ENCODE measurements around the gene UFD1.

DNA sequence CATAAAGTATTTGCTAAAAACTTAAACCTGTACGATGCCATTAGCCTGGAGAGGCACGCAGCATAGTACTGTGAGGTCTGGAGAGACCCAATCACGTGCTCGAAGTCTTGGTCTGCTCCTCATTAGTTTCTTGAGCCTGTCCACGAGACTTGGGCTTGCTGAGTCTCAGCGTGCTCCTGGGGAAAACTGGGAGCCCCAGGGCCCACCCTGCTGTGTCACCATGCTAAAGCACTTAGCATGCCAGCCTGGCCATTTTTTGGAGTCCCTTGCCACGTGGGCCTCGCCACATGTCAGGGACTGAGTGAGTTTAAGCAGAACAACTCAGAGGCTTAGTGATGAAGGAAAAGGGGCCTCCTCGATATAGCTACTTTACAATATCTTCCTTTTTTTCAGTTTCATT is 3.3 kb upstream of the UFD1 start:
- TF ChIP-seq, protein P1, sequence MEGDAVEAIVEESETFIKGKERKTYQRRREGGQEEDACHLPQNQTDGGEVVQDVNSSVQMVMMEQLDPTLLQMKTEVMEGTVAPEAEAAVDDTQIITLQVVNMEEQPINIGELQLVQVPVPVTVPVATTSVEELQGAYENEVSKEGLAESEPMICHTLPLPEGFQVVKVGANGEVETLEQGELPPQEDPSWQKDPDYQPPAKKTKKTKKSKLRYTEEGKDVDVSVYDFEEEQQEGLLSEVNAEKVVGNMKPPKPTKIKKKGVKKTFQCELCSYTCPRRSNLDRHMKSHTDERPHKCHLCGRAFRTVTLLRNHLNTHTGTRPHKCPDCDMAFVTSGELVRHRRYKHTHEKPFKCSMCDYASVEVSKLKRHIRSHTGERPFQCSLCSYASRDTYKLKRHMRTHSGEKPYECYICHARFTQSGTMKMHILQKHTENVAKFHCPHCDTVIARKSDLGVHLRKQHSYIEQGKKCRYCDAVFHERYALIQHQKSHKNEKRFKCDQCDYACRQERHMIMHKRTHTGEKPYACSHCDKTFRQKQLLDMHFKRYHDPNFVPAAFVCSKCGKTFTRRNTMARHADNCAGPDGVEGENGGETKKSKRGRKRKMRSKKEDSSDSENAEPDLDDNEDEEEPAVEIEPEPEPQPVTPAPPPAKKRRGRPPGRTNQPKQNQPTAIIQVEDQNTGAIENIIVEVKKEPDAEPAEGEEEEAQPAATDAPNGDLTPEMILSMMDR (IDR thresholded peaks at IDR 0.05): no peak
- no peak for TF ChIP-seq EP300 (IDR thresholded peaks at IDR 0.05)
